HG03108 (cell line): ENCODE measurements around the gene USP54.
"Not testable (repeated sequence)": the region's sequence is repeated elsewhere in the genome, so short reads cannot be mapped to it uniquely, and the experiment has no call there.

Source experiments
- ATAC-seq: cut with Tn5 transposase; IDR thresholded peaks from one replicate; pipeline ENCODE4 v1.9.1; 2021; ENCODE audit warnings: moderate library complexity; ENCODE audit not compliant: unreplicated experiment

Gene USP54, protein sequence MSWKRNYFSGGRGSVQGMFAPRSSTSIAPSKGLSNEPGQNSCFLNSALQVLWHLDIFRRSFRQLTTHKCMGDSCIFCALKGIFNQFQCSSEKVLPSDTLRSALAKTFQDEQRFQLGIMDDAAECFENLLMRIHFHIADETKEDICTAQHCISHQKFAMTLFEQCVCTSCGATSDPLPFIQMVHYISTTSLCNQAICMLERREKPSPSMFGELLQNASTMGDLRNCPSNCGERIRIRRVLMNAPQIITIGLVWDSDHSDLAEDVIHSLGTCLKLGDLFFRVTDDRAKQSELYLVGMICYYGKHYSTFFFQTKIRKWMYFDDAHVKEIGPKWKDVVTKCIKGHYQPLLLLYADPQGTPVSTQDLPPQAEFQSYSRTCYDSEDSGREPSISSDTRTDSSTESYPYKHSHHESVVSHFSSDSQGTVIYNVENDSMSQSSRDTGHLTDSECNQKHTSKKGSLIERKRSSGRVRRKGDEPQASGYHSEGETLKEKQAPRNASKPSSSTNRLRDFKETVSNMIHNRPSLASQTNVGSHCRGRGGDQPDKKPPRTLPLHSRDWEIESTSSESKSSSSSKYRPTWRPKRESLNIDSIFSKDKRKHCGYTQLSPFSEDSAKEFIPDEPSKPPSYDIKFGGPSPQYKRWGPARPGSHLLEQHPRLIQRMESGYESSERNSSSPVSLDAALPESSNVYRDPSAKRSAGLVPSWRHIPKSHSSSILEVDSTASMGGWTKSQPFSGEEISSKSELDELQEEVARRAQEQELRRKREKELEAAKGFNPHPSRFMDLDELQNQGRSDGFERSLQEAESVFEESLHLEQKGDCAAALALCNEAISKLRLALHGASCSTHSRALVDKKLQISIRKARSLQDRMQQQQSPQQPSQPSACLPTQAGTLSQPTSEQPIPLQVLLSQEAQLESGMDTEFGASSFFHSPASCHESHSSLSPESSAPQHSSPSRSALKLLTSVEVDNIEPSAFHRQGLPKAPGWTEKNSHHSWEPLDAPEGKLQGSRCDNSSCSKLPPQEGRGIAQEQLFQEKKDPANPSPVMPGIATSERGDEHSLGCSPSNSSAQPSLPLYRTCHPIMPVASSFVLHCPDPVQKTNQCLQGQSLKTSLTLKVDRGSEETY (N-terminal part only)

GRCh38 chr10:73590881-73591799 lies at the start of gene USP54:
Gene USP54, minus strand, starts transcription at chr10:73591342. Its CDS starts 15,684 bp downstream, at chr10:73575658.
- ATAC-seq = no peak

DNA sequence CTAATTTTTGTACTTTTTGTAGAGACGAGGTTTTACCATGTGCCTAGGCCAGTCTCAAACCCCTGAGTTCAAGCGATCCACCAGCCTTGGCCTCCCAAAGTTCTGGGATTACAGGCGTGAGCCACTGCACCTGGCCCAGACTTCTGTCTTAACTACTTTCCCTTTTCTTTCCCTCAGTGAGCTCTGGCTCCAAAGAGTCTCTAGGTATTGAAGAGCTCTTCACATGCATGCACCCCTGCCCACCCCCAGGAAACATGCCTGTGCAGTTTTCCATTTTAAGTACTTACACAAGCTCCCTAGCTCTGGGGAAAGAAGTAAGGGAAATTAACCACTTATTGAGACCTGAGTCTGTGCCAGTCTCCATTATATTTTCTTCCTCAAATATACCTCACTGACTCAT lies 48.1 kb upstream of the USP54 start:
- ATAC-seq = no peak

- ATAC-seq = no peak
Measured at GRCh38 chr10:73635781-73636180, 44.6 kb upstream of the USP54 start.

GRCh38 chr10:73634421-73634820 lies 43.3 kb upstream of the USP54 start:
- no peak for ATAC-seq

DNA sequence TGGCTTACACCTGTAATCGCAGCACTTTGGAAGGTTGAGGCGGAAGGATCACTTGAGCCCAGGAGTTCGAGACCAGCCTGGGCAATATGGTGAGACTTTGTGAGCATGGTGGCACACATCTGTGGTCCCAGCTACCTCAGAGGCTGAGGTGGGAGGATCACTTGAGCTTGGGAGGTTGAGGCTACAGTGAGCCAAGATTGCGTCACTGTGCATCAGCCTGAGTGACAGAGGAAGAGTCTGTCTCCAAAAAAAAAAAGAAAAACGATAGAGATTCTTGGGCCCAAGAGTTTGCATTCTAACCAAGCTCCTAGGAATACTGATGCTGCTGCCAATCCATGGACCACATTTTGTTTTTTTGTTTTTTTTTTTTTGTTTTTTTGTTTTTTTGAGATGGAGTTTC lies 38.0 kb upstream of the USP54 start:
- ATAC-seq = no peak

DNA sequence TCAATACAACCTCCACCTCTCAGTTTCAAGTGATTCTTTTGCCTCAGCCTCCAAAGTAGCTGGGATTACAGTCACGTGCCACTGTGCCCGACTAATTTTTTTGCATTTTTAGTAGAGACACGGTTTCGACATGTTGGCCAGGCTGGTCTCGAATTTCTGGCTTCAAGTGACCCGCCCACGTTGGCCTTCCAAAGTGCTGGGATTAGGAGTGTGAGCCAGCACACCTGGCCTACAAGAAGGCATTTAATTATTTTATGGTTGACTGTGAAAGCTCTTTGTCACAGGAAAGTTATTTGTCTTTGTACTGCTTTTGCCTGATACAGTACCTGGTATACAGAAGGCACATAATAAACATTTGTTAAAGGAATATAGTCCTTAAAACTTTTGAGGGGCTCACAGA lies 37.3 kb upstream of the USP54 start:
- no peak for ATAC-seq

DNA sequence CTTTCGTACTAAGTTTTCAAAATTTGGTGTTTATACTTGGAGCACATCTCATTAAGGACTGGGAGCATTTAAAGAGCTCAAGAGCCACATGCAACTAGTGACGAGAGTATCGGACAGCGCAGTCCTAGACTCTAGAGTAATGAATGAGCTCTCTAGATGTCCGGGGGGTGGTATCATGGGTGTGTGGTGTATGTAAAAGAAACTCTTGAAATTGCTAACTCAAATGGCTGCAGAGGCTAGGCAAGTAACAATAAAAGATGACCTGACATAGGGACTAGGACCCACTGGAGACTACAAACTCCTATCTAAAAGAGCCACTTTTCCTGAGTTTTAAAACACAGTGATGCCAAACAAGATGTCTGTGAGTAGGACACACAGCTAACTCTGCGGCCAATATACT lies 36.2 kb upstream of the USP54 start:
- no peak for ATAC-seq

DNA sequence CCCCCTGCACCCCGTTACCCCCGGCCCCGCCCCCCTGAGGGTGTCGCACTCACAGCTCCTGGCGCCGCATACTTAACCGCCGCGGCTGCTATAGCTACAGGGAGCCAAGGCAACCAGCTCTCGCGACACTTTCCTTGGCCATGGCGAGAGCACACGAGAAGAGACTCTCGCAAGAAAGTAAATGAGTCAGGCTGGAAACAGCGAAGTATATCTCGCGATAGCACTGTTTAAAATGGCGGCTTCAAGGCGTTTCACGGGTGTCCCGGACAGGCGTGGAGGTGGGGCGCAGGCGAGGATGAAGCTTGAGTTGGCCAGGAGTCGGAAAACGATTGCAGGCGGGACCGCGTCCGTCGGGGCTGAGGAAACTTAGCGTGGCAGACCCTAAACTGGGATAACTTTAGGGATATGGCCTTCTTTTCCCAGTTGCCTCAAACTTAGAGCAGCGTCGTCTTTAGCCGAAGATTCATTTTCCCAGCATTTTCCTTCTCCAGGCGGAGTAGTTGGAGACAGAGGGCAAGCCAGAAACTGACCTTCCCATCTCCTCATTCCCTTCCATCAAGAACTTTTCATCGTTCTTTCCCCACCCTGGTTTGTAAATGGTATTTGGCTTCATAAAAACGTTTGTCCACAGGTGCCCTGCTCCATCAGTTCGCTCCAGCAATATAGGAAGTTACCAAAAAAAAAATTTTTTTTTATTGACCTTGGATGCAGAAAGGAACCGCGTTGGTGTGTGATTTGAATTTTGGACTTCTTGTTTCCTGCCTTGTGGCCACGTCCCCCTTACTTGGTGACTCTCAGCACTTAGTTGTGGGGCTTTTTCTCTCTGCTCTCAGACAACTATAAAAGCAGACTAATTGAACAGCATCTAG lies 35.0 kb upstream of the USP54 start:
- peak; percentile 97 for ATAC-seq

DNA sequence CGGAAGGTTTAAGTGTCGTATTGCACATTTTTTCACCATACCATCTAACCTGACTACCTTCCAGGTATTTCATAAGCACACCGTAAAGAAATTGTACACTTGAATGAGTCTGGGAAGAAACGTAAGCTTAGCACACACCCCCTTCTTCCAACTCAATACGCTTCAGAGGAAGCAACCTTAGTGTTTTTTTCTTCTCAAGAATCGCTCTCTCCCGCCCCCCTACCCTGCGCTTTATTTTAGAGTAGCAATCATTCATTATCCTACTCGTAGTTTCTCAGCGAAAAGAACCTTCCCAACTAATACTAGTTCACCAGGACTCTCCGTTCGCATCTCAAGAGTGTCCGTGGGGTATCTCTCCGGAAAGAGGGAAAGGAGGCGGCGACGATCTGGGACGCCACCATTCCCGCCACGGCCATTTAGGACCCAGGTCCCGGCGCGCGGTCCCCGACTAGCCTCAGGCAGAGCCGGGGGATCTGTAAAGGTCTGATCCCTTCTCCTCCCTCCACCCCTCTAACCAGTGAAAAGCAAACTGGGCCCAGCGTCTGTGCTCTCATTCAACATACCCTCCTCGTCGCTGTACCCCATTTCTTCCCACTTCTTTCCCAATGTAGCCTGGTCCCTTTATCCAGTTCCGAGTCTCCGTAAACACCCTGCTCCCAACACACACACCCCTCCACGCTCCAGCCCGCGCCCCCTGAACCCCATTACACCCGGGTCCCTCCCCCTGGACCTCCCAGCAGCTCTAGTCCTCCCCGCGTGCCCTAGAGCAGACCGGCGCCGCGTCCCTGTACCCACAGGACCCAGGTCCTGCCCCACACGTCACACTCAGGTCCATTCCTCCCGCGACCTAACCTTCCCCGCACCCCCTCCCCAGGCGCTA lies 34.1 kb upstream of the USP54 start:
- ATAC-seq = peak; percentile 23

GRCh38 chr10:73623056-73623455 lies 31.9 kb upstream of the USP54 start:
- no peak for ATAC-seq

DNA sequence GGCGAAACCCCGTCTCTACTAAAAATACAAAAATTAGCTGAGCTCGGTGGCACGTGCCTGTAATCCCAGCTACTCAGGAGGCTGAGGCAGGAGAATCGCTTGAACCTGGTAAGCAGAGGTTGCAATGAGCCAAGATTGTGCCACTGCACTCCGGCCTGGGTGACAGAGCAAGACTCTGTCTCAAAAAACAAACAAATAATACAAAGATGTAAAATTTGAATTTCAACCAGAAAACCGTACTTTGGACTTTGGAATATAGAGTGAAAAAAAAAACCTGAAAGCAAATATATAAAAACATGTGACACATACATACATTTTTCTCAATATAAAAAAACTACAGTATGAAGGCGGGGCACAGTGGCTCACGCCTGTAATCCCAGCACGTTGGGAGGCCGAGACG lies 29.8 kb upstream of the USP54 start:
- not testable (repeated sequence) for ATAC-seq

- not testable (repeated sequence) for ATAC-seq
Measured at GRCh38 chr10:73617143-73617542, 26.0 kb upstream of the USP54 start.

GRCh38 chr10:73614720-73615119 lies 23.6 kb upstream of the USP54 start:
- no peak for ATAC-seq

DNA sequence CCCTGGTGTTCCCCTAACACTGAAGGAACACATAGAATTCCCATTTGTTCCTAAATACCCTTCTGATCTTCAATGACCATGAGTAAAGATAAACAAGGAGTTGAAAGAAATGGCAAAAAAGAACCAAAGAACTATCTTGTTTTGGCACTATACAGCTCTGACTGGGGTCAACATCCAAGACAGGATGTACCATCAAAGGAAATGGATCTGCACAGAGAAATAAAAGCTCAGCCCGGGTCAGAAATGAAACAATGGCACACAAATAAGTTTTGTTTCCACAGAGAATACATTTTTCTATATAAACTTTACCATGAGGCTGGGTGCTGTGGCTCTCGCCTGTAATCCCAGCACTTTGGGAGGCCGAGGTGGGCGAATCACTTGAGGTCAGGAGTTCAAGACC lies 18.0 kb upstream of the USP54 start:
- no peak for ATAC-seq

- no peak for ATAC-seq
Measured at GRCh38 chr10:73601486-73601921, 10.4 kb upstream of the USP54 start.

DNA sequence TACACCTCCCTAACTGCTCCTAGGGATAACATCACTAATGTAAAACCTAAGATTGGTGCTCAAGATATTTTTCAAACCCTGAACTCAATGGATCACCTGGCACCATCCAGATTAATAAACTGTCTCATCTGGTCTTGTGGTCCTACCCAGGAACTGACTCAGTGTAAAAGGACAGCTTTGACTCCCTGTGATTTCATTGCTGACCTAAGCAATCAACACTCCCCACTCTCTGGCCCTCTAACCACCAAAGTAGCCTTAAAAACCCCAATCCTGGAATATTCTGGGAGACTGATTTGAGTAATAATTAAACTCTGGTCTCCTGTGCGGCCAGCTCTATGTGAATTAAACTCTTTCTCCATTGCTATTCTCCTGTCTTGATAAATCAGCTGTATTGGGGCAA lies 6.2 kb upstream of the USP54 start:
- ATAC-seq = no peak

- ATAC-seq = no peak
Measured at GRCh38 chr10:73593812-73594211, 2.7 kb upstream of the USP54 start.

GRCh38 chr10:73593110-73593509 lies 2.0 kb upstream of the USP54 start:
- ATAC-seq = no peak
